Activated T-cell treated with anti-CD3 and anti-CD28 coated beads, Interleukin-2, amount 50 U/mL, for 72 hours (primary cell): Measurements from ENCODE around the gene PPP6R2. TPM values are rescaled to one million over a fixed set of nuclear protein-coding genes. Genes with fewer than 3 reads are reported as not detected.
"Not testable (repeated sequence)": the region's sequence is repeated elsewhere in the genome, so short reads cannot be mapped to it uniquely, and the experiment has no call there.

Experiments
- ATAC-seq, 2 donors: fragments of 150-1000 bp; cut with Tn5 transposase; replicated peaks in 1 of 2; 2 replicates each; pipeline ENCODE4 v1.10.0; 2021; ENCODE audit warnings: moderate library complexity in 2 of 2, mild to moderate bottlenecking in 1 of 2
- DNase-seq, 2 donors: peaks; one replicate each; pipeline ENCODE4 v3.0.0; 2021 to 2022; ENCODE audit warnings: mixed read lengths in 1 of 2
- H3K27ac Mint-ChIP-seq: one replicate; pipeline ENCODE4 v1.8.0; 2022; ENCODE audit warnings: mild to moderate bottlenecking, moderate library complexity, mixed read lengths
- H3K27me3 Mint-ChIP-seq: one replicate; pipeline ENCODE4 v1.8.0; 2022; ENCODE audit warnings: low read depth, mixed read lengths
- H3K36me3 Mint-ChIP-seq, 2 donors: one replicate each; pipeline ENCODE4 v1.8.0; 2022; ENCODE audit warnings: mixed read lengths in 2 of 2, mild to moderate bottlenecking in 1 of 2; ENCODE audit not compliant: insufficient read depth in 2 of 2
- H3K4me1 Mint-ChIP-seq: one replicate; pipeline ENCODE4 v1.8.0; 2022; ENCODE audit warnings: low read depth, mixed read lengths
- H3K4me3 Mint-ChIP-seq, 2 donors: one replicate each; pipeline ENCODE4 v1.8.0; 2022; ENCODE audit warnings: mild to moderate bottlenecking in 2 of 2, mixed read lengths in 2 of 2, moderate library complexity in 2 of 2
- H3K9me3 Mint-ChIP-seq, 2 donors: one replicate each; pipeline ENCODE4 v1.8.0; 2022; ENCODE audit warnings: mixed read lengths in 2 of 2
- total RNA-seq, 2 donors: library from RNA; stranded (reverse); gene quantifications; one replicate each; pipeline ENCODE4 v1.2.3, GENCODE V29; 2022

PPP6R2 gene
- total RNA-seq, 2 donors from 2014 or later, result 45.6 to 51.3 TPM

- ATAC-seq (no peak), DNase-seq (no peak)
- peak overlapping the region; percentile 43 for H3K27ac Mint-ChIP-seq
- peaks cover 27% of the 10 kb centered on the region for H3K4me1 Mint-ChIP-seq
- no peaks in the 10 kb centered on the region for H3K9me3 Mint-ChIP-seq
- H3K4me3 Mint-ChIP-seq, result no peak overlapping the region
- peaks cover 2 to 6% of the 10 kb centered on the region in 2 donors for H3K36me3 Mint-ChIP-seq
- no peaks in the 10 kb centered on the region for H3K27me3 Mint-ChIP-seq
Observed at GRCh38 chr22:50396751-50397370, 53.7 kb downstream of the PPP6R2 start.

- ATAC-seq, result peak in 1 of 2 donors; percentile 23
- H3K27ac Mint-ChIP-seq, H3K9me3 Mint-ChIP-seq, H3K27me3 Mint-ChIP-seq, H3K4me3 Mint-ChIP-seq, H3K36me3 Mint-ChIP-seq: not testable (repeated sequence)
- DNase-seq, result peak; percentile 6 to 46
- peaks cover 27% of the 10 kb centered on the region for H3K4me1 Mint-ChIP-seq
Observed at GRCh38 chr22:50397371-50398060, 54.4 kb downstream of the PPP6R2 start.

DNA sequence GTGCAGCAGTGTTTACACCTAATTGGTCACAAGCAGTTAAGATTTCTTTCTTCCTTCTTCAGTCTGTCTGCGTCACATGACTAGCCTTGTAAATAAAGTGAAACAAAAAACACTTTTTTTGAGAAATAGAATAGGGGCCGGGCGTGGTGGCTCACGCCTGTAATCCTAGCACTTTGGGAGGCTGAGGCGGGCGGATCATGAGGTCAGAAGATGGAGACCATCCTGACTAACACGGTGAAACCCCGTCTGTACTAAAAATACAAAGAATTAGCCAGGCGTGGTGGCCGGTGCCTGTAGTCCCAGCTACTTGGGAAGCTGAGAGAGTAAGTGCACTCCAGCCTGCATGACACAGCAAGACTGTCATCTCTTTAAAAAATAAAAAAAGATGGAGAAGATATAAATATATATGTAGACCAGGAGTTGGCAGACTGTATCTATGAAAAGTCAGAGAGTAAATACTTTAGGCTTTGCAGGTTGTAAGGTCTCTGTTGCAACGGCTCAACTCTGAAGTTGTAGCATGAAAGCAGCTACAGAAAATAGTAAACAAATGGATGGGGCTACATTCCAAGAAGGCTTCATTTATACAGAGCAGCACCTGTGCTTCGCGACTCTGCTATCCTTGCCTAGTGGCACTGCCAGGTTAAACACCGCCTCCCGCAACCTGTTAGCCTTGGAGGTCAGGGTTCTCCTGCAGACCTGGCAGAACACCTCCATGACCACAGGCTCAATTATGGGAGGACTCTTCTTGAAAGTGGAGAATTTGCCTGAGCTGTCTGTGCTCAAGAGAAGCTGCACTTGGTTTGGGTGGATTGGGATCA, 55.9 kb downstream of the PPP6R2 start:
- Mint-ChIP-seq H3K4me3 (no peak overlapping the region), H3K4me1 (peaks cover 27% of the 10 kb centered on the region), H3K27me3 (no peaks in the 10 kb centered on the region), H3K9me3 (no peaks in the 10 kb centered on the region), H3K36me3 (peaks cover 2 to 6% of the 10 kb centered on the region in 2 donors), H3K27ac (no peak overlapping the region)
- ATAC-seq (peak; percentile 18), DNase-seq (no peak)

- H3K36me3 Mint-ChIP-seq, result peaks cover 2 to 6% of the 10 kb centered on the region in 2 donors
- peaks cover 27% of the 10 kb centered on the region for H3K4me1 Mint-ChIP-seq
- DNase-seq (peak; percentile 33 to 41), ATAC-seq (peak; percentile 69 to 83)
- peak overlapping the region; percentile 41 for H3K27ac Mint-ChIP-seq
- no peak overlapping the region for H3K4me3 Mint-ChIP-seq
- H3K9me3 Mint-ChIP-seq, result no peaks in the 10 kb centered on the region
- H3K27me3 Mint-ChIP-seq, result no peaks in the 10 kb centered on the region
Observed at GRCh38 chr22:50399751-50400331, 56.7 kb downstream of the PPP6R2 start.

DNA sequence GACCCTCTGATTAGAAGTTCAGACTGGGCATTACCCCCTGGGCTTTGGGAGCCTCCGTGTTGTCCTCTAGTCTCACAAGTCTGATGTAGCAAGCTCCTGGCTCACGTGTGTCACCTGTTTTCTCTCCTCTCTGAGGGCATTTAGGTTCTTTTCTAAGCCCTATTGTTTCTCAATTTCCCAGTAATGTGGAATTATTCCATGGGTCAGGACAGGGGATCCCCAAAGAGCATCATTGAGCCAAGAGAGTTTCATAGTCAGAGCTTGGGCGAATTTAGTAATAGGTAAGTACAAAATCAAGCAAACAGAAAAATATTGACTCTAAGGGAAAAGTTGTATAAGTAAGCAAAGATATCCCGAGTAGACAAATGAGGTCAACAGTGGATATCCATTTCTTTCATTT, 57.3 kb downstream of the PPP6R2 start:
- no peak for DNase-seq
- no peaks in the 10 kb centered on the region for H3K27me3 Mint-ChIP-seq
- H3K4me3 Mint-ChIP-seq, result no peak overlapping the region

DNA sequence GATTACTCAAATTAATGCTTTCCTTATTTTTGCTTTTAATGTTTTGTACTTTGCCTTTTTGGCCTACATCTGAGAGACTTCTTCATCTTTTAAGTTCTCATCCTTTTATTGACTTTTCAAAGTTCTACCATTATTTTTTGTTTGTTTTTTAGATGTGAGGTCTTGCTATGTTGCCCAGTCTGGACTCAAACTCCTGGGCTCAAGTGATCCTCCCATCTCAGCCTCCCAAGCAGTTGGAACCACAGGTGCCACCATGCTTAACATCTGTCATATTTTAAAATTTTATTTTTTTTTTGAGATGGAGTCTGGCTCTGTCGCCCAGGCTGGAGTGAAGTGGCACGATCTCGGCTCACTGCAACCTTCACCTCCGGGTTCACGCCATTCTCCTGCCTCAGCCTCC, 57.8 kb downstream of the PPP6R2 start:
- Mint-ChIP-seq H3K27ac (peak overlapping the region; percentile 41), H3K27me3 (no peaks in the 10 kb centered on the region), H3K4me3 (no peak overlapping the region), H3K36me3 (peaks cover 5% of the 10 kb centered on the region in 2 donors), H3K4me1 (peaks cover 27% of the 10 kb centered on the region), H3K9me3 (no peaks in the 10 kb centered on the region)
- no peak for ATAC-seq
- no peak for DNase-seq

More for the DNA sequence above, 57.3 kb downstream of the PPP6R2 start:
- Mint-ChIP-seq H3K27ac (peak overlapping the region; percentile 41), H3K4me1 (peaks cover 27% of the 10 kb centered on the region), H3K9me3 (no peaks in the 10 kb centered on the region), H3K36me3 (peaks cover 5% of the 10 kb centered on the region in 2 donors)
- ATAC-seq, result no peak

DNA sequence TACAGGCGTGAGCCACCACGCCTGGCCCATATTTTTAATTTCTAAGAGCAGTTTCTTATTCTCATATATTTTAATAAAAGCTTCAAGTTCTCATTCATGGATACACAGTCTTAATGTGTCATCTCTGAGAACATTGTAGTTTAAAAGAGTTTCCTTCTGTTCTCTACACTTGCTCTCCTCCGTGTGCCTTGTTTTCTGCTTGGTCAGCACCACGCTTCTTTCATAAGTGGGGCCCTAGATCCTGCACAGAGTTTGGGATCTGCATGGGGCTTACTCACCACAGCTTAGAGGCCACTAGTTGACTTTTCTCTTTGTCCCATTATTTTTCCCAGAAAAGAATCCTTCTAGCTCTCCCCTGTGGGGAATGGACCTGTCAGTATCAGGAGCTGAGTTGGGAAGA, 58.8 kb downstream of the PPP6R2 start:
- peaks cover 21% of the 10 kb centered on the region for H3K4me1 Mint-ChIP-seq
- H3K9me3 Mint-ChIP-seq, result no peaks in the 10 kb centered on the region
- ATAC-seq (no peak), DNase-seq (no peak)
- no peak overlapping the region for H3K4me3 Mint-ChIP-seq
- H3K27me3 Mint-ChIP-seq, result no peaks in the 10 kb centered on the region
- peaks cover 3 to 4% of the 10 kb centered on the region in 2 donors for H3K36me3 Mint-ChIP-seq
- H3K27ac Mint-ChIP-seq, result no peak overlapping the region

- H3K27ac Mint-ChIP-seq, result peak overlapping the region; percentile 27
- peaks cover 15% of the 10 kb centered on the region for H3K4me1 Mint-ChIP-seq
- no peak for ATAC-seq
- no peaks in the 10 kb centered on the region for H3K27me3 Mint-ChIP-seq
- H3K36me3 Mint-ChIP-seq, result peaks cover 2 to 5% of the 10 kb centered on the region in 2 donors
- H3K4me3 Mint-ChIP-seq, result no peak overlapping the region
- no peak for DNase-seq
- H3K9me3 Mint-ChIP-seq, result no peaks in the 10 kb centered on the region
Observed at GRCh38 chr22:50403701-50404101, 60.6 kb downstream of the PPP6R2 start.

DNA sequence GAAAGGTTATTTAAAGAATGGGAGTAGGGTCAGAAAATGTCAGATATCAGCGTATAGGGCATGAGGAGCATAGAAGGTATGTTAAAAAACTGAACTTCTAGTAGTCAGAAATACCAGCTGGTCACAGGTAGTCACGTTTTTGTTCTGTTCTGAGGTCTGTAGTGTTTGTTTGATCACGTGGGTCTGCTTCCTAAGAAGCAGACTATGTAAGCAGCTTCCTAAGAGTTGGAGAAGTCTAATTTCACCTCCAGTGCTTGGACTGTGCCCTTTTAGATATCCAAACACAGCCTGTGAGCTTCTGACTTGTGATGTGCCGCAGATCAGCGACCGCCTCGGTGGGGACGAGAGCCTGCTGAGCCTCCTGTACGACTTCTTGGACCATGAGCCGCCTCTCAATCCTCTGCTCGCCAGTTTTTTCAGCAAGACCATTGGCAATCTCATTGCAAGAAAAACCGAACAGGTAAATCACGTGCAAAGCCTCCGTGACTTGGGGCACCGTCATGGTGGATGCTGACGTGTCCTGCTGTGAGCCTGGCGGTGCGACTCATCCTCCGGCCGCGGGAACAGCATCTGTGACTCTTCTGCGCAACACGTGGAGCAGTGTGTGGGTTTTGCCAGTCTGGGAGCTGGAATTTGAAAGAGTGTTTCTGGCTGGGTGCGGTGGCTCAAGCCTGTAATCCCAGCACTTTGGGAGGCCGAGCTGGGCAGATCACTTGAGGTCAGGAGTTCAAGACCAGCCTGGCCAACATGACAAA, 63.5 kb downstream of the PPP6R2 start:
- peak overlapping the region; percentile 33 for H3K27ac Mint-ChIP-seq
- no peak for DNase-seq
- no peak overlapping the region for H3K4me3 Mint-ChIP-seq
- H3K27me3 Mint-ChIP-seq, result no peaks in the 10 kb centered on the region
- no peaks in the 10 kb centered on the region for H3K4me1 Mint-ChIP-seq
- no peaks in the 10 kb centered on the region for H3K9me3 Mint-ChIP-seq
- ATAC-seq, result no peak
- peaks cover 2 to 5% of the 10 kb centered on the region in 2 donors for H3K36me3 Mint-ChIP-seq

- no peak overlapping the region for H3K27ac Mint-ChIP-seq
- no peaks in the 10 kb centered on the region for H3K27me3 Mint-ChIP-seq
- peaks cover 2 to 5% of the 10 kb centered on the region in 2 donors for H3K36me3 Mint-ChIP-seq
- no peaks in the 10 kb centered on the region for H3K4me1 Mint-ChIP-seq
- no peak overlapping the region for H3K4me3 Mint-ChIP-seq
- ATAC-seq, result no peak
- DNase-seq, result no peak
- no peaks in the 10 kb centered on the region for H3K9me3 Mint-ChIP-seq
Observed at GRCh38 chr22:50408311-50408710, 65.2 kb downstream of the PPP6R2 start.

- DNase-seq, H3K27ac Mint-ChIP-seq, H3K36me3 Mint-ChIP-seq, H3K4me1 Mint-ChIP-seq, H3K9me3 Mint-ChIP-seq, H3K27me3 Mint-ChIP-seq, ATAC-seq, H3K4me3 Mint-ChIP-seq: not testable (repeated sequence)
Observed at GRCh38 chr22:50408954-50409353, 65.8 kb downstream of the PPP6R2 start.

DNA sequence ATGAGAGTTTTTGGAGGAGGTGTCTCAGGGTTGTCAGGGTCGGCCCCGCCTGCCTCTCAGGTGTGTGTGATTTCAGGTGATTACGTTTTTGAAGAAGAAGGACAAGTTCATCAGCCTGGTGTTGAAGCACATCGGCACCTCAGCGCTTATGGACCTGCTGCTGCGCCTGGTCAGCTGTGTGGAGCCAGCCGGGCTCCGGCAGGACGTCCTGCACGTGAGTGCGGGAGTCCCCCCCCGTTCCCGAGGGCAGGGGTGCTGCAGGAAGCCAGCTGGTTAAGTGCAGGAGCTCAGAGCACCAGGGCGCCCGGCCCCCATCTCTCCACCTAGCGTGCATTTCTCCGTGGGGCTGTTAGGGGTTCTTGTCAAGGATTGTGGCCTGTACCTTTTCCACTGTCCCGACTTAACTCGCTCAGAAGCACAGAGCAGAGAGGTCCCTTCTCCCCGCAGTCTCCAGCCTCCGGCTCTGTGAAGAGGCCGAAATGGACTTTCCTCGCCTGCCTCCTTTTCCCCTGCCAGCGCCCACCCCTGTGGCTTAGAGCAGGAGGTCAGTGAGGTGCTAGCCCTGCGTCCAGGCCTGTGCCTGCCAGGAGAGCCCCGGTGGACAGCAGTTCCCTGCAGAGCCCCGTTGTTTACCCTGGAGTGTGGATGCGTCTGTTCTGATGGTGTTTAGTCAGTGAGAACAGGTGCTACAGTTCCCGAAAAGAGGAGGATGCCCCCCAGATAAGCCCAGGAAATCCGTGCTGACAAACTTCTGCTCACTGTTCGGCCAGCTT, 71.5 kb downstream of the PPP6R2 start:
- peak overlapping the region; percentile 40 for H3K27ac Mint-ChIP-seq
- no peak for DNase-seq
- no peak for ATAC-seq
- H3K36me3 Mint-ChIP-seq, result peaks cover 2 to 8% of the 10 kb centered on the region in 2 donors
- H3K9me3 Mint-ChIP-seq, result no peaks in the 10 kb centered on the region
- H3K4me3 Mint-ChIP-seq, result no peak overlapping the region
- H3K4me1 Mint-ChIP-seq, result no peaks in the 10 kb centered on the region
- no peaks in the 10 kb centered on the region for H3K27me3 Mint-ChIP-seq
